Smooth muscle cell (in vitro differentiated cells): ENCODE measurements around the gene AK4. TPM values are rescaled to one million over a fixed set of nuclear protein-coding genes. Genes with fewer than 3 reads are reported as not detected.

ENCODE experiments used
- DNase-seq: peaks from one replicate; lab custom pipeline; 2025; ENCODE audit not compliant: unreplicated experiment; lab: John Stamatoyannopoulos, UW
- H2AFZ ChIP-seq: fragments of 200-600 bp; sonication (generic); 2 replicates; pipeline ENCODE4 v1.6.0; 2016; ENCODE audit warnings: antibody characterized with exemption, low read depth, mild to moderate bottlenecking
- H3F3A ChIP-seq: fragments of 200-600 bp; sonication (generic); 2 replicates; pipeline ENCODE4 v1.6.0; 2017; ENCODE audit warnings: antibody characterized with exemption, low read depth
- H3K27ac ChIP-seq: fragments of 200-600 bp; sonication (generic); 2 replicates; pipeline ENCODE4 v1.5.1; 2016; ENCODE audit warnings: low read depth, mild to moderate bottlenecking
- H3K27me3 ChIP-seq: fragments of 200-600 bp; sonication (generic); 2 replicates; pipeline ENCODE4 v1.6.1; 2016; ENCODE audit warnings: low read depth, mild to moderate bottlenecking
- H3K36me3 ChIP-seq: fragments of 200-600 bp; sonication (generic); 2 replicates; pipeline ENCODE4 v1.5.1; 2016; ENCODE audit warnings: low read depth
- H3K4me1 ChIP-seq: fragments of 200-600 bp; sonication (generic); 2 replicates; pipeline ENCODE4 v1.5.1; 2016; ENCODE audit warnings: low read depth
- H3K4me2 ChIP-seq: fragments of 200-600 bp; sonication (generic); 2 replicates; pipeline ENCODE4 v1.6.0; 2016; ENCODE audit warnings: mild to moderate bottlenecking
- H3K4me3 ChIP-seq: fragments of 200-600 bp; sonication (generic); 2 replicates; pipeline ENCODE4 v1.5.1; 2016; ENCODE audit warnings: mild to moderate bottlenecking
- H3K79me2 ChIP-seq: fragments of 200-600 bp; sonication (generic); 2 replicates; pipeline ENCODE4 v1.6.0; 2016; ENCODE audit warnings: low read depth, mild to moderate bottlenecking
- H3K9ac ChIP-seq: fragments of 200-600 bp; sonication (generic); 2 replicates; pipeline ENCODE4 v1.6.0; 2016; ENCODE audit warnings: low read depth
- H3K9me3 ChIP-seq: fragments of 200-600 bp; sonication (generic); replicated peaks from 2 replicates; pipeline ENCODE4 v1.5.1; 2016; ENCODE audit warnings: low read depth
- H4K20me1 ChIP-seq: fragments of 200-600 bp; sonication (generic); 2 replicates; pipeline ENCODE4 v1.6.0; 2016; ENCODE audit warnings: low read depth
- CTCF ChIP-seq: fragments of 200-600 bp; sonication (generic); IDR thresholded peaks from 2 replicates; pipeline ENCODE4 v1.5.1; 2017; ENCODE audit warnings: borderline replicate concordance, mild to moderate bottlenecking, antibody characterized with exemption; ENCODE audit not compliant: insufficient read depth, poor library complexity, severe bottlenecking
- WGBS: methylation state at CpG from one replicate; pipeline ENCODE4 v1.1.7; 2016; ENCODE audit warnings: low lambda C conversion rate; 5-methylcytosine and 5-hydroxymethylcytosine counted together
- polyA plus RNA-seq: library from polyadenylated mRNA; unstranded; fragments of >200 nt; fragmentation: Nextera tagmentation; extraction: Ambion mirVana; gene quantifications from 2 replicates; pipeline ENCODE4 v1.2.1, GENCODE V29; 2016
- total RNA-seq: library from RNA; depleted of rRNA; stranded (reverse); fragments of >200 nt; gene quantifications from 2 replicates; pipeline ENCODE4 v1.2.3, GENCODE V29; 2014

The AK4 gene
- total and polyA plus RNA-seq, 2 experiments from 2014 or later = 52.9 to 61.4 TPM

DNA sequence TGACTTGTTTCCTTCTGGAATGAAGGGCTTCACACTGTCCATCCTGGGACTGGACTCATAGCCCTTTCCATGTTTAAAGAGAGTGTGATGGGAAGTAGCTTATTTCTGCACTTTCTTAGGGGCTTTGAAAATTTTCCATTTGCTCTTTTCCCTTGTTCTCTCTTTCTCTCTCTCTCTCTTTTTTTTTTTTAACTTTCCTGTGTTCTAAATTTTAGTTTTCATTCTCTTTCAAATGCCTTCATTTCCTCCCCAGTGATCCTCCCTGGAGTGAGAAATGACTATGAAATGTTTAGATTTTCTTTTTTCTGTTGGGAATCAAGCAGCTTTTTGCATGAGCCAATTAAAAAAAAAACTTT is 2.1 kb downstream of the AK4 start:
- H3K9ac ChIP-seq = no peak overlapping the region
- no peaks in the 10 kb centered on the region for H3K9me3 ChIP-seq
- DNase-seq = no peak
- H2AFZ ChIP-seq = no peak overlapping the region
- H3K36me3 ChIP-seq = no peaks in the 10 kb centered on the region
- peak overlapping the region; percentile 81 for H3K4me3 ChIP-seq
- no peak for TF ChIP-seq CTCF
- H3K4me2 ChIP-seq = peak overlapping the region; percentile 97
- peaks cover 25% of the 10 kb centered on the region for H3K4me1 ChIP-seq
- peaks cover 10% of the 10 kb centered on the region for H3F3A ChIP-seq
- peaks cover 54% of the 10 kb centered on the region for H4K20me1 ChIP-seq
- H3K27me3 ChIP-seq = peaks cover 21% of the 10 kb centered on the region
- no peak overlapping the region for H3K27ac ChIP-seq
- peaks cover 39% of the 10 kb centered on the region for H3K79me2 ChIP-seq

DNA sequence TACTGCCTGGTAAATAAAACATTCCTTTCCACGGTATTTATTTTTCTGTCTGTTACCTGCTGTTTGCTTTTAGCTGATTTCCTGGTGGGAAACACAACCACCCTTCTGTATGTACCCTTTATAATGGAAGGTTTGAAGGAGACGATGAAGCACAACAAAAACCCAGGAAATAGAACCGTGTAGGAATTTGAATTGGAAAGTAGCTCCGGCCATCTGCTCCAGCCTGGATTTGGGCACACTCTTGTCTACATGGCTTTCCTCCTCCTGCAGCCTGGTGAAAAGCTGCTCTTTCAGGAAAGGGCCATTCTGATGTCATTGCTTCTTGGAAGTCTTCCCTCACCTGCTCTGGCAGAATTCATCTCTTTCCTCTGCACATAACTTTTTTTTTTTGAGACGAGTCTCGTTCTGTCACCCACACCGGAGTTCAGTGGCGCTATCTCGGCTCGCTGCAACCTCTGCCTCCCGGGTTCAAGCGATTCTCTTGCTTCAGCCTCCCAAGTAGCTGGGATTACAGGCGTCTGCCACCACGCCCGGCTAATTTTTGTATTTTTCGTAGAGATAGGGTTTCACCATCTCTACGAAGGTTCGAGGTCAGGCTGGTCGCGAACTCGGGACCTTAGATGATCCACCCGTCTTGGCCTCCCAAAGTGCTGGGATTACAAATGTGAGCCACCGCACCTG is 2.7 kb downstream of the AK4 start:
- Histone ChIP-seq H3K4me1 (peaks cover 25% of the 10 kb centered on the region), H3K36me3 (no peaks in the 10 kb centered on the region), H3K4me2 (peak overlapping the region; percentile 97), H3K9me3 (no peaks in the 10 kb centered on the region), H2AFZ (no peak overlapping the region), H3K9ac (no peak overlapping the region), H3K4me3 (peak overlapping the region; percentile 81), H3F3A (peaks cover 10% of the 10 kb centered on the region), H3K27ac (no peak overlapping the region), H3K79me2 (peaks cover 44% of the 10 kb centered on the region), H4K20me1 (peaks cover 61% of the 10 kb centered on the region), H3K27me3 (peaks cover 16% of the 10 kb centered on the region)
- TF ChIP-seq CTCF = no peak
- no peak for DNase-seq
- 81% methylated on average over 23 of the region's 23 CpGs for WGBS

- no peak for DNase-seq
- no peak overlapping the region for H3K4me2 ChIP-seq
Observed at GRCh38 chr1:65151641-65152040, 3.6 kb downstream of the AK4 start.

More at GRCh38 chr1:65151641-65152040, 3.6 kb downstream of the AK4 start:
- peaks cover 25% of the 10 kb centered on the region for H3K4me1 ChIP-seq
- H3K27ac ChIP-seq = no peak overlapping the region
- H4K20me1 ChIP-seq = peaks cover 70% of the 10 kb centered on the region
- WGBS = 100% methylated on average over 1 of the region's 1 CpG
- H2AFZ ChIP-seq = no peak overlapping the region
- H3K36me3 ChIP-seq = no peaks in the 10 kb centered on the region
- no peak for TF ChIP-seq CTCF
- H3K9me3 ChIP-seq = no peaks in the 10 kb centered on the region
- H3K9ac ChIP-seq = no peak overlapping the region
- H3F3A ChIP-seq = peaks cover 10% of the 10 kb centered on the region
- no peak overlapping the region for H3K4me3 ChIP-seq
- H3K27me3 ChIP-seq = peaks cover 7% of the 10 kb centered on the region
- peaks cover 52% of the 10 kb centered on the region for H3K79me2 ChIP-seq
